BE2C (cell line): Measurements from ENCODE around the gene PLEKHG4.

Source experiments
- DNase-seq: peaks from one replicate; pipeline ENCODE4 v3.0.0-alpha.2; 2020
- H3K27me3 ChIP-seq: fragments of 250-450 bp; sonication (Bioruptor Pico); 2 replicates; pipeline ENCODE4 v1.5.1; 2020; ENCODE audit warnings: mild to moderate bottlenecking
- H3K36me3 ChIP-seq: fragments of 250-450 bp; sonication (Bioruptor Pico); 2 replicates; pipeline ENCODE4 v1.5.1; 2020; ENCODE audit warnings: mild to moderate bottlenecking
- H3K4me1 ChIP-seq: fragments of 250-450 bp; sonication (Bioruptor Pico); 2 replicates; pipeline ENCODE4 v1.5.1; 2020
- H3K4me3 ChIP-seq: 2 replicates; pipeline ENCODE4 v1.5.1; 2011; ENCODE audit warnings: low read depth, low read length
- H3K9me3 ChIP-seq: fragments of 250-450 bp; sonication (Bioruptor Pico); 2 replicates; pipeline ENCODE4 v1.5.1; 2020
- CTCF ChIP-seq: IDR thresholded peaks from 2 replicates; pipeline ENCODE4 v1.5.1; 2012; ENCODE audit warnings: mild to moderate bottlenecking, low read depth, low read length

Gene PLEKHG4

GRCh38 chr16:67268136-67268579 is 11.2 kb upstream of the PLEKHG4 start:
- no peak for TF ChIP-seq CTCF
- no peak overlapping the region for H3K4me3 ChIP-seq
- no peaks in the 10 kb centered on the region for H3K4me1 ChIP-seq
- H3K27me3 ChIP-seq = peaks cover 3% of the 10 kb centered on the region; the same call in 1 of the 2 replicates
- H3K9me3 ChIP-seq = no peaks in the 10 kb centered on the region
- no peaks in the 10 kb centered on the region for H3K36me3 ChIP-seq
- DNase-seq = no peak

DNA sequence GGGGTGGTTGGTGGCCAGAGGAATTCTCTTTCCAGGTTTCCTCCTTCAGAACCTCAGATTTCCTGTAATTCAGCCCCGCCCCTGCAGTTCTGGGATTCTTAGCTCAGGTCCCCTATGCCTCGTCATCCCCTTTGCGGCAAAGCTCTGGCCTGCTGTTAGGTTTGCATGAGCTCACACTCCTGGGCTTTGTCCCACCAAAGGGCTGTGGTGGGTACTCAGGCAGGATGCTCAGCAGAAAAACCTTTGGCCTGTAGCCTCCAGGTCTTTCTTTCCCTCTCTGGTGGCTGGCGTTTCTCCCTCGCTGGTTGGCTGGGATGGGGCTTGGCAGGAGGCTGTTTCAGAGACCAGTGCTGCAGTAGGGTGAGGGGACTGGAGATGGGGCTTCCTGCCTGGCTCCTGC is 9.6 kb upstream of the PLEKHG4 start:
- no peaks in the 10 kb centered on the region for H3K36me3 ChIP-seq
- H3K4me3 ChIP-seq = no peak overlapping the region
- peaks cover 3% of the 10 kb centered on the region; the same call in 1 of the 2 replicates for H3K27me3 ChIP-seq
- no peak for TF ChIP-seq CTCF
- DNase-seq = no peak
- H3K9me3 ChIP-seq = no peaks in the 10 kb centered on the region
- no peaks in the 10 kb centered on the region for H3K4me1 ChIP-seq

- no peak overlapping the region for H3K4me3 ChIP-seq
- H3K27me3 ChIP-seq = peaks cover 3% of the 10 kb centered on the region; the same call in 1 of the 2 replicates
- H3K9me3 ChIP-seq = no peaks in the 10 kb centered on the region
- no peaks in the 10 kb centered on the region for H3K4me1 ChIP-seq
- TF ChIP-seq CTCF = no peak
- H3K36me3 ChIP-seq = no peaks in the 10 kb centered on the region
- no peak for DNase-seq
Observed at GRCh38 chr16:67270931-67271338, 8.4 kb upstream of the PLEKHG4 start.

GRCh38 chr16:67271446-67271845 is 7.9 kb upstream of the PLEKHG4 start:
- DNase-seq = no peak
- H3K4me3 ChIP-seq = no peak overlapping the region
- no peak for TF ChIP-seq CTCF
- no peaks in the 10 kb centered on the region for H3K36me3 ChIP-seq
- no peaks in the 10 kb centered on the region for H3K9me3 ChIP-seq
- H3K27me3 ChIP-seq = peaks cover 3% of the 10 kb centered on the region; the same call in 1 of the 2 replicates
- H3K4me1 ChIP-seq = no peaks in the 10 kb centered on the region

- H3K4me1 ChIP-seq = no peaks in the 10 kb centered on the region
- no peak overlapping the region for H3K4me3 ChIP-seq
- TF ChIP-seq CTCF = no peak
- H3K9me3 ChIP-seq = no peaks in the 10 kb centered on the region
- H3K36me3 ChIP-seq = no peaks in the 10 kb centered on the region; the same call in 1 of the 2 replicates
- no peak for DNase-seq
- no peaks in the 10 kb centered on the region for H3K27me3 ChIP-seq
Observed at GRCh38 chr16:67275321-67275720, 4.0 kb upstream of the PLEKHG4 start.

GRCh38 chr16:67277294-67277998 is 1.9 kb upstream of the PLEKHG4 start:
- Histone ChIP-seq H3K4me1 (no peaks in the 10 kb centered on the region), H3K36me3 (no peaks in the 10 kb centered on the region; the same call in 1 of the 2 replicates), H3K27me3 (no peaks in the 10 kb centered on the region), H3K4me3 (no peak overlapping the region), H3K9me3 (no peaks in the 10 kb centered on the region)
- no peak for TF ChIP-seq CTCF
- no peak for DNase-seq
